ENCODE measurements around the gene SERTAD3.

DNA sequence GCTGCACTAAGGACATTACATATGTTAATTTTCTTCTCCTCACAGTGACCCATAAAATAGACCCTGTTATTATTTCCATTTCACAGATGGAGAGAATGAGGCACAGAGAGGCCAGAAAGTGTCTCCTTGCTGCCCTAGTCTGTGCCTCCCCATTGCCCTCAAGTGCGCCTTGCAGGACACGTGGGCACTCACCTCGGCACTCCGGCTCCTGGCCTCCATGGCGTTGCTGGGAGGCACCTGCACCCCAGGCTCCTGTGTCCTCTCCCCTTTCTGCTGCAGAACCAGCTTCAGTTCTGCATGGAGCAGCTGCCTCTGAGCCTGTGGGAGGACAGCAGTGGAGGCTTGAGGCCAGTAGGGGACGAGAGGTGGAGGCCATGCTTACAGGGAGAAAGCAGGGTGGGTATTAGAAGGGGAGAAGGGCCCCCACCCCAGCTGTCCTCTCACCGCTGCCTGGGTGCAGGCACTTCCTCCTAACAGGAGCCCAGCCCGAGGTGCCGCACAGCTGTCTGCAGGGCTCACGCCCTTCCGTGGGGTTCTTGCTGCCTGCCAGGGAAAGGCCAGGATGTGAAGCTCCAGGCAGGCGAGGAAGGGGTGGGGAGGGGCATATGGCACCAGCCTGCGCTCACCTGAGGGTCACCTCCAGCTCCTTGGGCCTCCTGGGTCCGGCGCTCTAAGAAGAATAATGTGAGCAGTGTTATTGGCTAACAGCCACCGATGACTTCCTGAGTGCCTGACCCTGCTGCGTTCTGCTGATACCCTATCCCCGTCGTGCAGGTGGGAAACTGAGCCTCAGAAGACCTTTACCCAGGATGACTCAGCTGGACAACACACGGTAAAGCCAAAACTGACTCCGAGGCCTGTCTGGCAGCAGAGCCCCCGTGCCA, 36.2 kb downstream of the SERTAD3 start:
- TF ChIP-seq POLR2AphosphoS5 (IDR thresholded peaks at IDR 0.05): no peak
- TF ChIP-seq POLR2A (IDR thresholded peaks at IDR 0.05): no peak
- TF ChIP-seq, protein P1, sequence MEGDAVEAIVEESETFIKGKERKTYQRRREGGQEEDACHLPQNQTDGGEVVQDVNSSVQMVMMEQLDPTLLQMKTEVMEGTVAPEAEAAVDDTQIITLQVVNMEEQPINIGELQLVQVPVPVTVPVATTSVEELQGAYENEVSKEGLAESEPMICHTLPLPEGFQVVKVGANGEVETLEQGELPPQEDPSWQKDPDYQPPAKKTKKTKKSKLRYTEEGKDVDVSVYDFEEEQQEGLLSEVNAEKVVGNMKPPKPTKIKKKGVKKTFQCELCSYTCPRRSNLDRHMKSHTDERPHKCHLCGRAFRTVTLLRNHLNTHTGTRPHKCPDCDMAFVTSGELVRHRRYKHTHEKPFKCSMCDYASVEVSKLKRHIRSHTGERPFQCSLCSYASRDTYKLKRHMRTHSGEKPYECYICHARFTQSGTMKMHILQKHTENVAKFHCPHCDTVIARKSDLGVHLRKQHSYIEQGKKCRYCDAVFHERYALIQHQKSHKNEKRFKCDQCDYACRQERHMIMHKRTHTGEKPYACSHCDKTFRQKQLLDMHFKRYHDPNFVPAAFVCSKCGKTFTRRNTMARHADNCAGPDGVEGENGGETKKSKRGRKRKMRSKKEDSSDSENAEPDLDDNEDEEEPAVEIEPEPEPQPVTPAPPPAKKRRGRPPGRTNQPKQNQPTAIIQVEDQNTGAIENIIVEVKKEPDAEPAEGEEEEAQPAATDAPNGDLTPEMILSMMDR (IDR thresholded peaks at IDR 0.05): no peak
